NK-92 treated with Interleukin-12 subunit alpha and Interleukin-12 subunit beta, amount 100 ng/mL, for 24 hours (cell line): ENCODE data around the gene LIN54.
"Not testable (repeated sequence)": the region's sequence is repeated elsewhere in the genome, so short reads cannot be mapped to it uniquely, and the experiment has no call there.

Experiments
- DNase-seq: peaks from one replicate; lab custom pipeline; 2025; lab: John Stamatoyannopoulos, UW

The LIN54 gene

GRCh38 chr4:83012200-83012686 is 1.6 kb upstream of the LIN54 start:
- DNase-seq: peak; percentile 39

GRCh38 chr4:83011689-83012199 is 1.1 kb upstream of the LIN54 start:
- DNase-seq: no peak

GRCh38 chr4:83010111-83010521 is 507 bp downstream of the LIN54 start:
- DNase-seq: no peak

GRCh38 chr4:83009529-83009928 is 1.1 kb downstream of the LIN54 start:
- DNase-seq: no peak

GRCh38 chr4:83003044-83003791 is 7.4 kb downstream of the LIN54 start:
- DNase-seq: not testable (repeated sequence)

- no peak for DNase-seq
These were observed 8.3 kb downstream of the LIN54 start for GRCh38 chr4:83002329-83002728.

GRCh38 chr4:82998898-82999297 is 11.7 kb downstream of the LIN54 start:
- no peak for DNase-seq

- no peak for DNase-seq
These were observed 15.8 kb downstream of the LIN54 start for GRCh38 chr4:82994834-82995233.

GRCh38 chr4:82989575-82990429 is 20.8 kb downstream of the LIN54 start:
- no peak for DNase-seq

- DNase-seq: no peak
These were observed 22.2 kb downstream of the LIN54 start for GRCh38 chr4:82988323-82988832.

GRCh38 chr4:82987519-82987918 is 23.1 kb downstream of the LIN54 start:
- DNase-seq: not testable (repeated sequence)

- no peak for DNase-seq
These were observed 26.2 kb downstream of the LIN54 start for GRCh38 chr4:82984459-82984858.

GRCh38 chr4:82983444-82983843 is 27.2 kb downstream of the LIN54 start:
- no peak for DNase-seq

- no peak for DNase-seq
These were observed 29.5 kb downstream of the LIN54 start for GRCh38 chr4:82981138-82981537.

- no peak for DNase-seq
These were observed 34.8 kb downstream of the LIN54 start for GRCh38 chr4:82975792-82976191.

- DNase-seq: no peak
These were observed 41.2 kb downstream of the LIN54 start for GRCh38 chr4:82969414-82969813.

- DNase-seq: no peak
These were observed 41.7 kb downstream of the LIN54 start for GRCh38 chr4:82968972-82969371.

- DNase-seq: no peak
These were observed 44.9 kb downstream of the LIN54 start for GRCh38 chr4:82965763-82966162.

- no peak for DNase-seq
These were observed 53.6 kb downstream of the LIN54 start for GRCh38 chr4:82957045-82957444.

GRCh38 chr4:82954212-82954611 is 56.4 kb downstream of the LIN54 start:
- no peak for DNase-seq

GRCh38 chr4:82951196-82951595 is 59.4 kb downstream of the LIN54 start:
- DNase-seq: no peak

GRCh38 chr4:82948647-82949204 is 61.9 kb downstream of the LIN54 start:
- no peak for DNase-seq
